SU-DHL-6 (cell line): ENCODE results near the gene SULF2.

Experiments used
- CTCF ChIP-seq: fragments of 200-600 bp; sonication (generic); IDR thresholded peaks from one replicate; pipeline ENCODE4 v1.5.1; 2017; ENCODE audit warnings: antibody characterized with exemption, mild to moderate bottlenecking, low read length, moderate library complexity; ENCODE audit not compliant: insufficient read depth, poor library complexity, severe bottlenecking
- EZH2phosphoT487 ChIP-seq: fragments of 200-600 bp; sonication (generic), shearing (Covaris generic); conservative IDR thresholded peaks from 2 replicates; pipeline ENCODE4 v1.6.1; 2018; ENCODE audit warnings: mild to moderate bottlenecking, antibody characterized with exemption, low read length, moderate library complexity, mixed read lengths

DNA sequence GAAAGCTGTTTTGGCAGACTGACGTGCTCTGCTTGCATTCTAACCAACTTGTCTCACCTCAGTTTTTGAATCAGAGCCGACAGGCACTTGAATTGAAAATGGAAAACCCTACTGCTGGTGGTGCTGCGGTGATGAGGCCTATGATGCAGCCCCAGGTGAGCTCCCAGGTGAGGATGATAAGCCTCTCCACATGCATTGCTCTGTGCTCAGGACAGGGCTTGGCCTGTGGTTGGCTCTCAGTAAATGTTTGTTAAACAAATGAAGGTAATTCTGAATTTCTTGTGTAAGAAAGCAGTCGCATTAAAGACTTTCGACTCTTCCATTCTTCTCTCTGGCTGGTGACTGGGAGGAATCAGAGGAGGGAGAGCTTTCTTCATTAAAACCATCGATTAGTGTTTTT is 136.3 kb downstream of the SULF2 start:
- no peak for TF ChIP-seq CTCF
- no peak for TF ChIP-seq EZH2phosphoT487
